GM18520 (cell line): Measurements from ENCODE around the gene ANK2.

Source experiments
- ATAC-seq: cut with Tn5 transposase; IDR thresholded peaks from one replicate; pipeline ENCODE4 v1.9.1; 2021; ENCODE audit not compliant: unreplicated experiment

The ANK2 gene

GRCh38 chr4:113433116-113433515 lies 383.7 kb downstream of the ANK2 start:
- ATAC-seq: no peak
